GM19468 (cell line): ENCODE results near the gene FERD3L.
"Not testable (repeated sequence)": the region's sequence is repeated elsewhere in the genome, so short reads cannot be mapped to it uniquely, and the experiment has no call there.

Experiments used
- ATAC-seq: cut with Tn5 transposase; IDR thresholded peaks from one replicate; pipeline ENCODE4 v1.9.1; 2021; ENCODE audit warnings: mild to moderate bottlenecking, moderate library complexity, moderate number of reproducible peaks; ENCODE audit not compliant: unreplicated experiment; ENCODE audit errors: extremely low read depth

The FERD3L gene, protein sequence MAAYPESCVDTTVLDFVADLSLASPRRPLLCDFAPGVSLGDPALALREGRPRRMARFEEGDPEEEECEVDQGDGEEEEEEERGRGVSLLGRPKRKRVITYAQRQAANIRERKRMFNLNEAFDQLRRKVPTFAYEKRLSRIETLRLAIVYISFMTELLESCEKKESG

DNA sequence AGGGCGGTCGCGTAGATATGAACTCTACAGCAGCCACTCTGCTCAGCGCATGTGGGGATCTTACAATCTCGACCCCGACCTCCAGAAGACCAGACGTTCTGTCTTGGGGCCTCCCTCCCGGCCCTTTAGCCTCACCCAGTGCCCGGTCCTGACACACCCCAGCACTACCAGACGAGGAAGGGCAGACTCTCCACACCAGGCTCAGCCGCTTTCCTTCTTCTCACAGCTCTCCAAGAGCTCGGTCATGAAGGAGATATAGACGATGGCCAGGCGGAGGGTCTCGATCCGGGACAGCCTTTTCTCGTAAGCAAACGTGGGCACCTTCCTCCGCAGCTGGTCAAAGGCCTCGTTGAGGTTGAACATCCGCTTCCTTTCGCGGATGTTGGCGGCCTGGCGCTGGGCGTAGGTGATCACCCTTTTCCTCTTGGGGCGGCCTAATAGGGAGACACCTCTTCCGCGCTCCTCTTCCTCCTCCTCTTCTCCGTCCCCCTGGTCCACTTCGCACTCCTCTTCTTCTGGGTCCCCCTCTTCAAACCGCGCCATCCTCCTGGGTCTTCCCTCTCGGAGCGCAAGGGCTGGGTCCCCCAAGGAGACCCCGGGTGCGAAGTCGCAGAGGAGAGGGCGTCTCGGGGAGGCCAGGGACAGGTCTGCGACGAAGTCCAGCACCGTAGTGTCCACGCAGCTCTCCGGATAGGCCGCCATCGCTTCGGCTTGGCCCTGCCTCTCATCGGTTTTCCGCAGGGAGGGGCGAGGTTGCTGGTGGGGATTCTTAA, at the start of gene FERD3L:
TSS of gene FERD3L (minus strand) at position 761 of the 773 bp plus-strand sequence. CDS start at position 702, 59 bp downstream.
- no peak for ATAC-seq

DNA sequence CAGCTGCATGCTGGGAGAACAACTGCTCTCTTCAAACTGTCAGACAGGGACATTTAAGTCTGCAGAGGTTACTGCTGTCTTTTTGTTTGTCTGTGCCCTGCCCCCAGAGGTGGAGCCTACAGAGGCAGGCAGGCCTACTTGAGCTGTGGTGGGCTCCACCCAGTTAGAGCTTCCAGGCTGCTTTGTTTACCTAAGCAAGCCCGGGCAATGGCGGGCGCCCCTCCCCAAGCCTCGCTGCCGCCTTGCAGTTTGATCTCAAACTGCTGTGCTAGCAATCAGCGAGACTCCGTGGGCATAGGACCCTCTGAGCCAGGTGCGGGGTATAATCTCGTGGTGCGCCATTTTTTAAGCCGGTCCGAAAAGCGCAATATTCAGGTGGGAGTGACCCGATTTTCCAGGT, 49.2 kb upstream of the FERD3L start:
- not testable (repeated sequence) for ATAC-seq

DNA sequence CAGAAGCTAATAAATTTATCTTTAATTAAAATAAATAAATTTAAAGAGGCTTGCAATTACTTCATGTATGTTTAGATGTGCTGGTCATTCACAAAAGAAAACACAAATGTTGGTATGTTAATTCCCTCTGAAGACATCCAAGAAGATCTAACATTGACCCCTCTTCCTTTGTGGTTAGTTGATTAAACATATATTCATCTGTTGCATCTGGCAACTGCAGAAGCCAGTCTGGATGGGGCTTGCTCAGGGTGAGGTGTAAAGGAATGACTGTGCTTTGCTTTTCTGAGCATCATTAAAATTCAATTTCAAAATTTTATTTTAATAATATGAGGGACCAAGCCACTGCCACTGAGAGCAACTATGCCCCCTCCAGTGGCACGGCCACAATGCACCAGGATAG, 36.4 kb upstream of the FERD3L start:
- no peak for ATAC-seq

DNA sequence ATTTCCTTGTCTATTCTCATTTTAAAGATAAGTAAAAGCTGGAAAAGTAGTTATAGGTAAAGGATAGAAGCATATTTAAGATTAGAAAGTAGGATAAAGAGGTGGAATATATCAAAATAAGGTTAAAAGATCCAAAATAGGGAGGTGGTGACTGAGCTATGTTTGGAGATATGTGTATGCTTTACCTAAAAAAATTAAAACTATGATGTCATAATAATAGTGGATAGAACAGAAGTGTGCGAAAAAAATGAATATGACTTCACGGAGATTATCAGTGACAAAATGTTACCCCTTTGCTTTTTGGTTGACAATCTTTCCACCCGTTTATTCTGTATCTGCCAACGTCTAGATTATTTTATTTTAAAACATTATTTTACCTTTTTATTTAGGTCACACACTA, 33.4 kb upstream of the FERD3L start:
- no peak for ATAC-seq

DNA sequence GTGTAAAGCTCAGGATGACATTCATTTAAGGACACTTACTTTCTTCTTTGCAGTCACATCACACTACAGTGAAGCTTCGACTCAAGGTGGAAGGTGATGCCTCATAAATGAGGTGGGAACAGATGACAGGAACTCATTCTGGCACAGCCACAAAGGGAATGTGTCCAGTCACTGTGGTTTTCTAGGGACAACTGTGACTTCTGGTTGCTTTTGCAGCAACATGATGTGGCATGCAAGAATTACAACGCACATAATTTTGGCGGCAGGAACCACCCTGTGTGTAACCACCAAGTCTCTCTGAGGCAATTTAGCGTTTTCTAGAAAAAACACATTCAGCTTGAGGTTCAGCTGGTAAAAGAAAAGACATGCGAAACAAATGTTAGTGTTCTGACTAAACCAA, 32.0 kb upstream of the FERD3L start:
- no peak for ATAC-seq

DNA sequence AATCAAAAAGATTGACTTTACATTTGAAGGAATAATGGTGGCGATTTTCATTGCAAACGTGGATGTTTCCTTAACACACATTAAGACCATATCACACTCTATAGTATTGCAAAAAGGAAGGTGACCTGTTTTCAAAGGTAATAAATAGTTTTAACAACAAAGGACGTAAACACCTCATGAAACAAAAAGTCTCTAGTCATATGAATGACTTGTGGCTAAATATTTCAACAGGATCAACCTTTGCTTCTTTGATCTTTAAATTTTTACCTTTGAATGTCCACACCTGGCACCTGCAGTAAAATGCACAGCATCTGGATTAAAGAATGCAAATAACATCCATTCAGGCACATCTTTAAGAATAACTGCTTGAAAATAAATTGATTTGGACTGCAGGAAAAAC, 30.0 kb upstream of the FERD3L start:
- ATAC-seq = no peak

DNA sequence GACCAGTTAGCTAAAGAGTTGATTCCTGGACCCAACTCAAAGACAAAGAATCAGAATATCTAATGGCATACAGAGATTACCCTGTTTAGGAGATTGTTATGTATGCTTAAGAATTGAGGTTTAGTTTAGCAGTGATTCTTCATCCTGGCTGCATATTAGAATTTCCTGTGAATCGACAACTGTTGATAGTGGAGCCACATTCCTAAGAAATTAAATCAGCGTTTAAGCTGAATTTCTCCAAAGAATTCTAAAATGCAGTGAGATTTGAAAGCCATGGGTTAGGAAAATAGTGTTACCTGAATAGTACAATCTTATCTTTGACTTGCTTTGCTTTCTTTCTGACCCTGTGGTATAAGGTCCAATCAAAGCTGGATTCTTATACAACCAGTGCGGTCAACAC, 16.4 kb upstream of the FERD3L start:
- no peak for ATAC-seq

DNA sequence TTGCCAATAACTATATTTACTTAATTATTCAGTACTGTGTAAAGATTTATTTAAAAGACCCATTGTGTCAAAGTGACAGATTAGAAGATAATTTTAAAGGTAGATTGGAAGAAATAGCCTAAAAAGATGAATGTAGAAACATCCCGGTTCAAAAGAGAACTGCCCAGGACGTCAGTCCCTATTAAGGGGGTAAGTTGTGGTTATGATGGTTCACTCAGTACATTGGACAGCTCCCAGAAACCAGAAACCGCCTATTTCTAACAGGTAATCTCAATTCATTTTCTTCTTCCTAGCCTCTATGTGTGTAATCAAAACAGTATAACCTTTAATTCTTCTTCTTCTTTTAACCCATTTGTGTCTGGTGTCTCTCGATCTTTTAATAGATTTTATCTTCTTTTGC, 1.5 kb upstream of the FERD3L start:
- no peak for ATAC-seq

DNA sequence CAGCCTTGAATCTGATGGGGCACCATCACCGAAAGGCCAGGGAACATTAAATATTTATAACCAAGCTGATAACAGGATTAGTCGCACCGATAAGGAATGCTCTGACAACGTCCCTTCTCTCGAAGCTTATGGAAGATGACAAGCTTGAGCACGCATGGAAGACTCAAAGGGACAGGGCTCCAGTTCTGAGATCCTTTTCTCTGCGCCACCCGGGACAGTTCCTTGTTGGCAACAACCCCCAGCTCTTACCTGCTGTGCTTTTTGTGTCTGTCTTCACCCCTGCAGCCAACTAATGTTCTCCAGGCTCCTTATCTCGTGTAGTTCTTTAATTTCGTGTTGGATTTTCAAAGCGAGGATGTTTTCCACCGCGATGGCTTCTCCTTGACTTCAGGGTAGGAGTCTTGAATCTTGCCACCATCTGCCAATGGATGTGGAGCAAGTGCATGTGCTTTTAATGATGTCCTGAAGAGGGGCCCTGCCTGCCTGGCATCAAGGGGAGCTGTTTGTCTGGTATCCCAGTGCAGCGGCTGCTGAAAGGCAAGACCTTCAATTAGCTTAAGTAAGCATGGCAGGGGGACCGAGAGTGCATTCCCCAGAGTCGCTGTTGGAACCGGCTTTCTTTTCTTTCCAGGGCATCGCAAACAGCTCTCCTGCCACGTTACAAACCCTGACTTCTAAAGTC, 354 bp upstream of the FERD3L start:
- ATAC-seq = no peak

DNA sequence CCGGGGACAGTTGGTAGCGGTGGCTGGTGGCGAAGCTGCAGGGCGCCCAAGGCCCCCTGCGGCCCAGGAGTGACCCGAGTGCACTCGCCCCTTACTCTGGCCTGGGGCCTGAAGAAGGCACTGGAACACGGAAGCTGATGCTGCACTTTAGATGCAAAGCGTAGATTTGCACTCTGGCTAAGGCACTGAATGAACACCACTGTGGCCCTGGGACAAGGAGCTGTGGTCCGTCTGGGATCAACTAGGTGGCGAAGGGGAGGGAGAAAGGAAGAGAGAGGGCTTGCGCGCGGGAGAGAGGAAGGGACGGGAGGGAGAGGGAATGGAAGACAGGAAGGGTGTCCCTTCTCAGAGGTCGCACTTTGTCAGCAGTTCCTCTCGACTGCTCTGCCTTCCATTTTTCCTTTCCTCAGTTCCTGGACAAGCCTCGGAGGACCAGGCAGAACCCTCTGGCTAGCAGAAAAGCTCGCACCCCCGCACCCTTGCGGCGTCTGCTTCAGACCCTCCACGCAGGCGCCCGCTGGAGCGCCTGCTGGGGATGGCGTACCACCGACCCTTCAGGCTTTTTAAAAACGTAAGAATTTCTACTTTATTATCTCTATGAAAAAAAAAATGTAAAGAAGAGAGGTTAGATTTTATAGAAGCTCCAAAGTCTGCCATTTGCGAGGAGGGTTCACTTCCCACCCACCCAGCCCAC, 1.2 kb downstream of the FERD3L start:
- ATAC-seq = no peak

DNA sequence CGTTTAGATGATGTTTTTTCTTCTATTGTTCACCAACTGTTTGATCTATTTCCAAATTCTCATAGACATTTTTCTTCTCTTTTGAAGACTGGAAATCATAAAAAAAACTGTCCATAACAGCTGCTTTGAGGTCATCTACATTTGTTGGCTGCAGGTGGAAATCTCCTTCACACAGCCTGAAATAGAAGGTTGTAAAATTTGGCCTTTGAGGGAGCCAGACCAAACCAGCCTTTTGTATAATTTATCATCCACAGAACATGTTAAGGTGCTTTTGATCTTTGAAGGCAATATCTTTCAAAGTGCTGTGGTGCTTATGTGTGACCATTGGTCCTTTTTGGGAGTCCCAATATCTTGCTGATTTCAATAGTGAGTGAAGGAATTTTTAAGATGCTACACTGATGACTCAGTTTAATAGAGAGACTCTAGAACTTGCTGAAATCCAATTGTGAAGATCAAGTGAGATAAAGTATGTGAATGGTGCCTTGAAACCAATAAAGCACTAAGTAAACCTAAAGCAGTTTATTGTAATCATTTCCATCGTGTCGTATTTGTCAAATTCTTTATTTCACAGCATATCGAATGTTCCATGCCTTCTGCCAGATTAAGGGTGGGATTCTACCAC, 5.4 kb downstream of the FERD3L start:
- no peak for ATAC-seq

DNA sequence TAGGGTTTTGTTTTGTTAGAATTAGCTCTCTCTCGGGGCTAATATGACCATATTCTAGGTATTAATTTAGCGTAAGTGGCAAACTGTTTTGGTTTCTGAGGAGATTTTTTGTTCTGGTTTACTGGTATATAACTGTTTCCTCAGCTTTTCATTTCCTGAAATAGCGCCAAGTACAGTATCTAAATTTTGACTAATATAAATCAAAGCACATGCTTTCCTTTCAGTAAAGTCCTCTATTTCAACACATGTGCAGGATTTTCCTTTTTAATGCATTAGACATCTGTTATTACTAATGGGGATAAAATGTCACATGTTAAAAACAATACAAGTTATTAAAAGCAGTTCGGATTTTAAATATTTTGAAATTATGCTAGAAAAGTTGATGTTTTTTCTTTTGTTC, 11.3 kb downstream of the FERD3L start:
- no peak for ATAC-seq

DNA sequence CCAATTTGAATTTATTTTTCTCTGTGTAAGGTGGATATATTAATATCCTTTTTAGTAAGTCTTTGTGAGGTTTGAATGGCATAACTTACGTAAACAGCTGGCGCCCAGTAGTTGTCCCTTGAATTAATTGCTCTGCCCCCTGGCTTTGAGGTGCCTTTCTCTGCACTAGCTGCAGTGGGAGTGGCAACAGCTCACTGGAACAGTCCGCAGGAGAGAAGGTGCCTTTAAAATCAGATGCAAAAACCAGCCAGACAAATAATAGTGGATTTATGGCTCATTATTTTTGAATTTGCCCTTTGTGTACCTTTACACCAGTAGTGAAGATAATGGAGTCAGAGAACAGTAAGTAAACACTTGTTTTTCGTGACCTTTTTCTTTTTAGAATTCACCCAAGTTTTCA, 11.8 kb downstream of the FERD3L start:
- no peak for ATAC-seq

DNA sequence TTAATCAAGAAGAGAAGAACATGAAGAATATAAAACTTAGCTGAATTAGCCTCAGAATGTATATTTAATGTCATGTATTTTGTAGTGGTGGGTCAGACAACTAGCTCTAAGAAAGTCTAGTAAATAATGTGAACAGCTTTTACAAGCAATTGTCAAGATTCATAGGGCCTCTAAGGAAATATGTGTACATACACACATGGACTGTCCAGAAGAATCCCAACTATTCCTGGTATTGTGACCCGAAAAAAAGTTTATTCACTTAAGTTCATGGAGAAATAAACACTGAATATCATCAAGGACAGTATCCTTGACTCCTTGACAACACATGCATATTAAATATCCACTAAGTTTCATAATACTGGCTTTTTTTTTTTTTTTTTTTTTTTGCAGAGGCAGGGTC, 16.4 kb downstream of the FERD3L start:
- no peak for ATAC-seq

DNA sequence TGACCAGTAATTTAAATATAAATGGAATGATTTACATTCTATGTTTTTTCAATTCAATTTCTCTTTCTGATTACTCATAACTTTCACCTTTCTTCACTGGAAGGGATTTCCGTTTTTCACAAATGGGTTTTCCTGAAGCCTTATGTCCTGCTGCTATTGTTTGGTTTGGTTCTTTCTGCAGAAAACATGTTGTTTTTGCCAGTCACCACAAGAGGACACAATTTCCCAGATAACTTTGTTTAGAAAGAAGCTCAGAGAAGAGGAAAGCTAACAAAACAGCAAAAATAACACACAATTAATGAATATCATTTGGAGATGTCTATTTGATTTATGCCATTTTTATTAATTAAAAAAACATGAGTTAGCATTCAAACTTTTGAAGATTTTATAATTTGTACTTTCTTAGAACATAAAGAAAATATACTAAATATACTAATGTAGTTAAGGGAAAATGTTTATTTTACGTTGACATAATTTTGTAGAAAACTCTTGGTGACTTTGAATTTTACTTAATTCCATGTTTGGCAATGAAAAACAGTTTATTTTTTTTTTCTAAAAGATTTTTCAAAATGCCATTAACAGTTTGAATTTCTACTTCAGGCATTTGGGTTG, 23.1 kb downstream of the FERD3L start:
- no peak for ATAC-seq

DNA sequence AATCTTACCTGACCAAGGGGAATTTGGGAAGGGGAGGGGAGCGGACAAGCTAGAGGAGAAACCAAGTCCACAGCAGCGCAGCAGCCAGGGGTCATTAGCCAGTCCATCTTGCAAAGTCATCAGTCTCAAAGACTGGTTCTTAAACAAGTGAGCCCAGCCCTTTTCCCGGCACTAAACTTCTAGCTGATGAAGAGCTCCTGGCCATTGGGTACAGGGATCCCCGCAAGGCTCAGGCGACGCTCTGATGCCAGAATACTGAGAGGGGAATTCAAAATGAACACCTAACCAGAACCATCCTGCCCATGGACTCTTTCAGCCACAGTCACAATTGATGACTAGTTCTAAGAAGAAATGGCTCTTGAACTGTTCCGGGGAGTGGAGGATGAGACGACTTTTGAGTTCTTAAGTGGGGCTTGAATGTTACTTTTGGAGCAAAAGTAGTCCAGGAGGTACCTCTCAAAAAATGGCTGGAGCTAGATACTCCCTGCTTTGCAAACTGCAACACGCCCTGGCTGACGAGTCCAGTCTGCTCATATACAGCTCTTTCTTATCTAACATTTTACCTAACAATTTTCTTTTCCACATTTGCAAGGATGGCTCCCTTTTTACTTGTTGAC, 25.2 kb downstream of the FERD3L start:
- ATAC-seq = no peak

DNA sequence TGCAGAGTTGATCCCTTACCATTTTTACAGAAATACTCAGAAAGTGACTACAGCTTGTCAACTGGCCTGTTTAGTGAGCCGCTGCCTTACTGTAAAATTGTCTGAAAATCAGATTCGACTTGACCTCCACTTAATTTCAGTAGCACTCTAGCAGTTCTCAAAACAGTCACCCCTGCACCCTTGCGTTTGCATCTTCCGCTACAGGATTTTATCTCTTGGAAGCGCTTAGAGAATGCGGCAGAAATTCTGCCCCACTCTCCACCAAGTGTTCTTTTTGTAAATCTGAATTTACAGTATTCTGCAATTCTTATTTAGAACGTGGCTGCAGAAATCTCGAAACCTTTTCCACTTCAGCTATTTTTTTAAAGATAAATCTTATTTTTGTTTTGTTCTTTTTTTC, 25.8 kb downstream of the FERD3L start:
- ATAC-seq = no peak

DNA sequence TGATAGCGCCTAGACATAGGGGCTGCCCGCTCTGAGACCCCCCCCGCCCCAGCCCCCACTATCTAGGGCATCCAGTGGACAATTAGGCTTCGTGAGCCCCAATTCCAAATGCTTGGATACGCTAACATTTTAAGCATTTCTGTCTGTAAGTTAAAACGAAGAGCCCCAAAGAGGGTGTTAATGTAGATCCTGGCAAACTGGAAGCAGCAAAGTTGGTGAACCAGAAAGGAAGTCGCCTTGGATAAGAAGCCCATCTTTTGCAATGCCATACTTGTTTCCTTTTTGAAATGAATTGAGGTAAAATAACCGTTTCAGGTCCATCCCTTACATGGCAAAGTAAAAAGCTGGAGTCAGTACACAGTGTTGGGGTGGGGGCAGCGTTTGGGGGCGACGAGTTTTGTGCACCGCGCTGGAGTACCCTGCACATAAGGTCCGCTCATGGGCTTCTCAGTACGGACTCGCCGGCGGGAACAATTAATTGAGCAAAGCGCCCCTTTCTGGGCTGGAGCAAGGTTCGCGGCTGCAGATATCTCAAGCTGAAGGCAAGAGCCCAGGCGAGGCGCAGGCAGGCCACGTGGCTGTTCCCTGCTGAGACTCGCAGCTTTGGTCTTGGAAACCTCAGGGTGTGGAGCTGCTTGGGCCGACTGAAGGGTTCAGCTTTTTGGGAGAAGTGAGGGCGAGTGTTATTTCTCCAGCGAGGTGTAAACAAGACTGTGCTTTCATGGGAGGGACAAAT, 26.4 kb downstream of the FERD3L start:
- no peak for ATAC-seq
